Vagina (tissue), 2 donors: ENCODE results near the gene PCBP3. TPM values are rescaled to one million over a fixed set of nuclear protein-coding genes. Genes with fewer than 3 reads are reported as not detected.

Source experiments
- DNase-seq, 2 donors: peaks; one replicate each; pipeline ENCODE4 v3.0.0-alpha.2; 2017; ENCODE audit errors: extremely low spot score in 2 of 2
- H3K27ac ChIP-seq: fragments of 200-600 bp; sonication (generic); one replicate; pipeline ENCODE4 v1.5.1; 2019
- H3K27me3 ChIP-seq: fragments of 200-600 bp; sonication (generic); one replicate; pipeline ENCODE4 v1.5.1; 2019
- H3K36me3 ChIP-seq, 2 donors: fragments of 200-600 bp; sonication (generic); one replicate each; pipeline ENCODE4 v1.5.1; 2017 to 2019
- H3K4me1 ChIP-seq: fragments of 200-600 bp; sonication (generic); one replicate; pipeline ENCODE4 v1.5.1; 2019
- H3K4me3 ChIP-seq, 2 donors: fragments of 200-600 bp; sonication (generic); 1 replicate in 1 of 2; 2 replicates in 1 of 2; pipeline ENCODE4 v1.5.1; 2016 to 2019
- H3K9me3 ChIP-seq: fragments of 200-600 bp; sonication (generic); one replicate; pipeline ENCODE4 v1.5.1; 2019
- CTCF ChIP-seq, 3 experiments: fragments of 450-650 bp in 2 of 3; fragments of 200-600 bp in 1 of 3; sonication (generic) in 1 of 3; IDR thresholded peaks; one replicate each; pipeline ENCODE4 v1.5.1; 2017 to 2019; ENCODE audit warnings: antibody characterized with exemption in 3 of 3, mild to moderate bottlenecking in 2 of 3, moderate library complexity in 2 of 3
- POLR2A ChIP-seq, 2 donors: fragments of 450-650 bp; IDR thresholded peaks; one replicate each; pipeline ENCODE4 v1.6.1; 2017; ENCODE audit warnings: antibody characterized with exemption in 2 of 2, mild to moderate bottlenecking in 2 of 2, moderate library complexity in 2 of 2
- POLR2AphosphoS5 ChIP-seq, 2 donors: sonication (generic); formaldehyde crosslinking; IDR thresholded peaks; one replicate each; pipeline ENCODE4 v1.9.0; 2017; ENCODE audit warnings: antibody characterized with exemption in 2 of 2, mild to moderate bottlenecking in 2 of 2, low read depth in 1 of 2; ENCODE audit not compliant: insufficient read depth in 1 of 2
- intact Hi-C: fragments of 100-400 bp; cut with DNase I; formaldehyde crosslinking; loops from one replicate; pipeline ENCODE4 v1.15.1; 2023
- total RNA-seq: library from RNA; depleted of rRNA; stranded (reverse); fragments of >200 nt; gene quantifications from one replicate; pipeline ENCODE4 v1.2.3, GENCODE V29; 2016

Gene PCBP3
- total RNA-seq, 1 donor from 2014 or later: 4.9 TPM

- no peaks in the 10 kb centered on the region for H3K4me1 ChIP-seq
- H3K4me3 ChIP-seq: no peak overlapping the region
- intact Hi-C loops: no loop called here
- H3K9me3 ChIP-seq: no peaks in the 10 kb centered on the region
- no peak overlapping the region for H3K27ac ChIP-seq
- TF ChIP-seq POLR2AphosphoS5 (IDR thresholded peaks at IDR 0.05; ENCODE audit: insufficient read depth in 1 of 2, low read depth in 1 of 2): no peak
- no peak for TF ChIP-seq POLR2A (IDR thresholded peaks at IDR 0.05)
- TF ChIP-seq CTCF (IDR thresholded peaks at IDR 0.05): no peak
- H3K36me3 ChIP-seq: no peaks in the 10 kb centered on the region
- DNase-seq: no peak
- no peaks in the 10 kb centered on the region for H3K27me3 ChIP-seq
These were observed 95.9 kb downstream of the PCBP3 start for GRCh38 chr21:45739218-45740087.

- no peaks in the 10 kb centered on the region for H3K36me3 ChIP-seq
These were observed 96.5 kb downstream of the PCBP3 start for GRCh38 chr21:45740088-45740440.

GRCh38 chr21:45740491-45741357 is 97.2 kb downstream of the PCBP3 start:
- H3K27me3 ChIP-seq: no peaks in the 10 kb centered on the region
- no peak overlapping the region for H3K4me3 ChIP-seq
- H3K9me3 ChIP-seq: no peaks in the 10 kb centered on the region
- intact Hi-C loops: no loop called here
- H3K36me3 ChIP-seq: no peaks in the 10 kb centered on the region
- DNase-seq: no peak
- H3K4me1 ChIP-seq: no peaks in the 10 kb centered on the region
- TF ChIP-seq CTCF (IDR thresholded peaks at IDR 0.05) (no peak), POLR2AphosphoS5 (IDR thresholded peaks at IDR 0.05; ENCODE audit: insufficient read depth in 1 of 2, low read depth in 1 of 2) (no peak), POLR2A (IDR thresholded peaks at IDR 0.05) (no peak)
- H3K27ac ChIP-seq: no peak overlapping the region

More at GRCh38 chr21:45740088-45740440, 96.5 kb downstream of the PCBP3 start:
- intact Hi-C loops: no loop called here
- no peak for DNase-seq
- no peak overlapping the region for H3K27ac ChIP-seq
- H3K27me3 ChIP-seq: no peaks in the 10 kb centered on the region
- H3K4me1 ChIP-seq: no peaks in the 10 kb centered on the region
- TF ChIP-seq CTCF (IDR thresholded peaks at IDR 0.05) (no peak), POLR2A (IDR thresholded peaks at IDR 0.05) (no peak)
- no peak overlapping the region for H3K4me3 ChIP-seq
- no peaks in the 10 kb centered on the region for H3K9me3 ChIP-seq

GRCh38 chr21:45741691-45742090 is 98.2 kb downstream of the PCBP3 start:
- H3K4me3 ChIP-seq: no peak overlapping the region
- intact Hi-C loops: no loop called here
- no peak for DNase-seq
- no peaks in the 10 kb centered on the region for H3K4me1 ChIP-seq
- TF ChIP-seq POLR2AphosphoS5 (IDR thresholded peaks at IDR 0.05; ENCODE audit: insufficient read depth in 1 of 2, low read depth in 1 of 2) (no peak), POLR2A (IDR thresholded peaks at IDR 0.05) (no peak), CTCF (IDR thresholded peaks at IDR 0.05) (no peak)
- H3K36me3 ChIP-seq: no peaks in the 10 kb centered on the region
- H3K27ac ChIP-seq: no peak overlapping the region
- H3K27me3 ChIP-seq: no peaks in the 10 kb centered on the region
- H3K9me3 ChIP-seq: no peaks in the 10 kb centered on the region
